ENCODE measurements around the gene SLC4A1. TPM values are rescaled to one million over a fixed set of nuclear protein-coding genes. Genes with fewer than 3 reads are reported as not detected.

The SLC4A1 gene
- total RNA-seq, 1 experiment from 2014 or later, result not detected

DNA sequence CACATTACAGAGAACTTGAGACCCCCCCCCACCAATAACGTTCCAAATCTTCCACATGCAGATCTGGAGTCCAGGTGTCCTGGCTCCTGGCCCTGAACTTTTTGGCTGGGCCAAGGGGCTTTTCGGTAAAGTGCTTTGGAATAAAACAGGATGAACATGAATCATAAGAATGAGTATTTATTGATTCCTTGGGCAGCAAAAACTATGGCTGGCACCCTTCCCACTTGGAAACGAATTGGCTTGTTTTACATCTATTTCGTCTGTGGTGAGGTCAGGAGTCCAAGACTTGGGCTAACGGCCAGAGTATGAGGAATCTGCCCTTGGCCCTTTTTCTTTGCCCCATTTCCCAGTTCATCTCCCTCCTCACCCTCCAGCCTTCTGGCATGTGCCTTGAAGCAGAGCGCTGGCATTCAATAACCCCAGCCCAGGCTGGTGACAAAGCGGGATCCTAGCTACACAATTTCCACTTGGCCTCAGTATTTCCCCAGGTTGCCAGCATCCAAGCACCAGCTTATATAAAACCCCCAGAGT, 44.3 kb downstream of the SLC4A1 start (continued):
- TF ChIP-seq, protein P1, sequence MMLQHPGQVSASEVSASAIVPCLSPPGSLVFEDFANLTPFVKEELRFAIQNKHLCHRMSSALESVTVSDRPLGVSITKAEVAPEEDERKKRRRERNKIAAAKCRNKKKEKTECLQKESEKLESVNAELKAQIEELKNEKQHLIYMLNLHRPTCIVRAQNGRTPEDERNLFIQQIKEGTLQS (CRISPR knock-in tag; conservative IDR thresholded peaks at IDR 0.05), result no peak
- TF ChIP-seq ESRRA (CRISPR knock-in tag; IDR thresholded peaks at IDR 0.05; ENCODE audit: borderline replicate concordance) (no peak), TCF7 (CRISPR knock-in tag; IDR thresholded peaks at IDR 0.05; ENCODE audit: low read depth) (no peak), CBFB (CRISPR knock-in tag; IDR thresholded peaks at IDR 0.05; ENCODE audit: low read depth) (no peak)
- TF ChIP-seq, protein P2, sequence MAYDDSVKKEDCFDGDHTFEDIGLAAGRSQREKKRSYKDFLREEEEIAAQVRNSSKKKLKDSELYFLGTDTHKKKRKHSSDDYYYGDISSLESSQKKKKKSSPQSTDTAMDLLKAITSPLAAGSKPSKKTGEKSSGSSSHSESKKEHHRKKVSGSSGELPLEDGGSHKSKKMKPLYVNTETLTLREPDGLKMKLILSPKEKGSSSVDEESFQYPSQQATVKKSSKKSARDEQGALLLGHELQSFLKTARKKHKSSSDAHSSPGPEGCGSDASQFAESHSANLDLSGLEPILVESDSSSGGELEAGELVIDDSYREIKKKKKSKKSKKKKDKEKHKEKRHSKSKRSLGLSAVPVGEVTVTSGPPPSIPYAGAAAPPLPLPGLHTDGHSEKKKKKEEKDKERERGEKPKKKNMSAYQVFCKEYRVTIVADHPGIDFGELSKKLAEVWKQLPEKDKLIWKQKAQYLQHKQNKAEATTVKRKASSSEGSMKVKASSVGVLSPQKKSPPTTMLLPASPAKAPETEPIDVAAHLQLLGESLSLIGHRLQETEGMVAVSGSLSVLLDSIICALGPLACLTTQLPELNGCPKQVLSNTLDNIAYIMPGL (CRISPR knock-in tag; IDR thresholded peaks at IDR 0.05), result no peak

DNA sequence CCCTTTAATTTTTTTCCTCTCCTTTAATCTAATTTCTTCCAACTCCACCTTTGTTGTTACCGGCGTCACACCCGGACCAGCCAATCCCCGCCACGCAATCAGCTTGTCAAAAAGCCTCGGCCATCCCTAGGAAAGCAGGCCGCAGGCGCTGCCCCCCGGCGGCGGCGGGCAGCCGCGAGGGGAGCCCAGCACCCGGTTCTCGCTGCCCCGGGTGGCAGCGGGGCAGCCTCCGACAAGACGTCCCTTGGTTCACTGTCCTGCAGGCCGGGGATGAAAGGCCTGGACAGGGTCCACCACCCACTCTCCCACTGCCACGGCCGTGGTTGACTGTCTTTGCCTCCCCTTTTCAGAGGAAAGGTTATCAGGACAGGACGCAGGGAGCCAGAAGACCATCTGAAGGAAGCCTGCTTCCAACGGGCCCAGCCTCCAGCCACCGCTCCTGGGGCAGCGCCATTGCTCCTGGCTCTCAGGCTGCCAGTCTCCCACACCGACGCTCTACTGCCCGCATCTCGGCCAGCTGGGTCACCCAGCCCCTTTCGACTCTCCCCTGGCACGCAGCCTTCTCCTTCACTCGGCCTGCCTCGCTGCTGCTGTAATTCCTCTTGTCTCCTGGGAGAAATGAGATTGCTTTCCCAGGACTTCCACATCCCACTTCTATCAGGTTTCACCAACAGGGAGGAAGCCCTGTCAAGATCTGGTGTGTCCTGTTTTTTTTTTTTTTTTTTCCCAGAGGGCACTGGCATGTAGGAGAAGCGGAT, 45.6 kb downstream of the SLC4A1 start:
- Mint-ChIP-seq H3K27me3 (ENCODE audit: low read depth) (no peaks in the 10 kb centered on the region), H3K4me1 (peaks cover 12% of the 10 kb centered on the region), H3K27ac (peak overlapping the region; percentile 91), H3K4me3 (peak overlapping the region; percentile 80), H3K9me3 (no peaks in the 10 kb centered on the region), H3K36me3 (peaks cover 3% of the 10 kb centered on the region; the same call in 1 of the 2 replicates)
- DNase-seq (ENCODE audit: low spot score) (peak; percentile 69), ATAC-seq (peak; percentile 13)
- no peak for TF ChIP-seq PRRX2 (CRISPR knock-in tag; IDR thresholded peaks at IDR 0.05)
- TF ChIP-seq, protein P3, sequence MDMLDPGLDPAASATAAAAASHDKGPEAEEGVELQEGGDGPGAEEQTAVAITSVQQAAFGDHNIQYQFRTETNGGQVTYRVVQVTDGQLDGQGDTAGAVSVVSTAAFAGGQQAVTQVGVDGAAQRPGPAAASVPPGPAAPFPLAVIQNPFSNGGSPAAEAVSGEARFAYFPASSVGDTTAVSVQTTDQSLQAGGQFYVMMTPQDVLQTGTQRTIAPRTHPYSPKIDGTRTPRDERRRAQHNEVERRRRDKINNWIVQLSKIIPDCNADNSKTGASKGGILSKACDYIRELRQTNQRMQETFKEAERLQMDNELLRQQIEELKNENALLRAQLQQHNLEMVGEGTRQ (CRISPR knock-in tag; IDR thresholded peaks at IDR 0.05), result no peak
- 0 out of 2 replicates have a peak, but pooled peaks have one; percentile 27 for TF ChIP-seq SP1 (CRISPR knock-in tag; conservative IDR thresholded peaks at IDR 0.05)
- TF ChIP-seq, protein P4, sequence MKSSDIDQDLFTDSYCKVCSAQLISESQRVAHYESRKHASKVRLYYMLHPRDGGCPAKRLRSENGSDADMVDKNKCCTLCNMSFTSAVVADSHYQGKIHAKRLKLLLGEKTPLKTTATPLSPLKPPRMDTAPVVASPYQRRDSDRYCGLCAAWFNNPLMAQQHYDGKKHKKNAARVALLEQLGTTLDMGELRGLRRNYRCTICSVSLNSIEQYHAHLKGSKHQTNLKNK (CRISPR knock-in tag; IDR thresholded peaks at IDR 0.05), result no peak
- TF ChIP-seq, protein P5, sequence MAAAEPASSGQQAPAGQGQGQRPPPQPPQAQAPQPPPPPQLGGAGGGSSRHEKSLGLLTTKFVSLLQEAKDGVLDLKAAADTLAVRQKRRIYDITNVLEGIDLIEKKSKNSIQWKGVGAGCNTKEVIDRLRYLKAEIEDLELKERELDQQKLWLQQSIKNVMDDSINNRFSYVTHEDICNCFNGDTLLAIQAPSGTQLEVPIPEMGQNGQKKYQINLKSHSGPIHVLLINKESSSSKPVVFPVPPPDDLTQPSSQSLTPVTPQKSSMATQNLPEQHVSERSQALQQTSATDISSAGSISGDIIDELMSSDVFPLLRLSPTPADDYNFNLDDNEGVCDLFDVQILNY (CRISPR knock-in tag; IDR thresholded peaks at IDR 0.05), result 0 out of 2 replicates have a peak, but pooled peaks have one; percentile 7
- no peak for TF ChIP-seq ZNF121 (CRISPR knock-in tag; IDR thresholded peaks at IDR 0.05)
- 0 out of 2 replicates have a peak, but pooled peaks have one; percentile 31 for TF ChIP-seq FOXK1 (CRISPR knock-in tag; IDR thresholded peaks at IDR 0.05)
- ChIA-PET CTCF (interaction anchor here (0.6 to 4.7 kb wide), 31 partner anchors 8 to 698 kb away, joined by 3 to 73 read pairs (median 4); partner anchors contain the start of genes FAM171A2, GRN, RUNDC3A and SLC25A39), POLR2A (interaction anchor here (0.5 to 3.5 kb wide), 17 partner anchors 12 to 577 kb away, joined by 3 to 28 read pairs (median 4); partner anchors contain the start of genes HDAC5, RUNDC3A and SLC25A39)

DNA sequence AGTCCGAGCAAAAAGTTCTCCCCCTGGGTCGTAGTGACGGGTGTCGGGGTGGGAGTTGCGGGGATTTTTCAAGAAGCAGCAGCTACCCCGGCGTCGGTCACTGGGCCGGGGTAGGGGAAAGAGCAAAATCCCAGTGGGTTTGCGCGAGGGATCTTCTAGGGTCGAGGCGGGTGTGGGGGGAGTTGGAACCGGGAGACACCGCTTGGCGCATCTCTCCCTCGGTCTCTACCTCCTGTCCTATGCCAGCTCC, 46.1 kb downstream of the SLC4A1 start:
- CTCF ChIA-PET, result interaction anchor here (0.6 to 4.7 kb wide), 33 partner anchors 8 to 698 kb away, joined by 3 to 73 read pairs (median 4); partner anchors contain the start of genes ATXN7L3, FAM171A2, GRN and RUNDC3A
- DNase-seq (ENCODE audit: low spot score), result no peak
- Mint-ChIP-seq H3K9me3 (no peaks in the 10 kb centered on the region), H3K27ac (peak overlapping the region; percentile 91), H3K27me3 (ENCODE audit: low read depth) (no peaks in the 10 kb centered on the region), H3K36me3 (peaks cover 6% of the 10 kb centered on the region), H3K4me1 (peaks cover 16% of the 10 kb centered on the region), H3K4me3 (peak overlapping the region; percentile 80)
- POLR2A ChIA-PET, result interaction anchor here (0.5 to 3.5 kb wide), 17 partner anchors 11 to 578 kb away, joined by 3 to 28 read pairs (median 4); partner anchors contain the start of genes HDAC5, NAGS, RUNDC3A and SLC25A39
- TF ChIP-seq CREM (CRISPR knock-in tag; IDR thresholded peaks at IDR 0.05), result peak; percentile 3; the same call in 1 of the 2 replicates
- TF ChIP-seq, protein P6, sequence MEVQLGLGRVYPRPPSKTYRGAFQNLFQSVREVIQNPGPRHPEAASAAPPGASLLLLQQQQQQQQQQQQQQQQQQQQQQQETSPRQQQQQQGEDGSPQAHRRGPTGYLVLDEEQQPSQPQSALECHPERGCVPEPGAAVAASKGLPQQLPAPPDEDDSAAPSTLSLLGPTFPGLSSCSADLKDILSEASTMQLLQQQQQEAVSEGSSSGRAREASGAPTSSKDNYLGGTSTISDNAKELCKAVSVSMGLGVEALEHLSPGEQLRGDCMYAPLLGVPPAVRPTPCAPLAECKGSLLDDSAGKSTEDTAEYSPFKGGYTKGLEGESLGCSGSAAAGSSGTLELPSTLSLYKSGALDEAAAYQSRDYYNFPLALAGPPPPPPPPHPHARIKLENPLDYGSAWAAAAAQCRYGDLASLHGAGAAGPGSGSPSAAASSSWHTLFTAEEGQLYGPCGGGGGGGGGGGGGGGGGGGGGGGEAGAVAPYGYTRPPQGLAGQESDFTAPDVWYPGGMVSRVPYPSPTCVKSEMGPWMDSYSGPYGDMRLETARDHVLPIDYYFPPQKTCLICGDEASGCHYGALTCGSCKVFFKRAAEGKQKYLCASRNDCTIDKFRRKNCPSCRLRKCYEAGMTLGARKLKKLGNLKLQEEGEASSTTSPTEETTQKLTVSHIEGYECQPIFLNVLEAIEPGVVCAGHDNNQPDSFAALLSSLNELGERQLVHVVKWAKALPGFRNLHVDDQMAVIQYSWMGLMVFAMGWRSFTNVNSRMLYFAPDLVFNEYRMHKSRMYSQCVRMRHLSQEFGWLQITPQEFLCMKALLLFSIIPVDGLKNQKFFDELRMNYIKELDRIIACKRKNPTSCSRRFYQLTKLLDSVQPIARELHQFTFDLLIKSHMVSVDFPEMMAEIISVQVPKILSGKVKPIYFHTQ (CRISPR knock-in tag; IDR thresholded peaks at IDR 0.05), result no peak
- TF ChIP-seq, protein P7, sequence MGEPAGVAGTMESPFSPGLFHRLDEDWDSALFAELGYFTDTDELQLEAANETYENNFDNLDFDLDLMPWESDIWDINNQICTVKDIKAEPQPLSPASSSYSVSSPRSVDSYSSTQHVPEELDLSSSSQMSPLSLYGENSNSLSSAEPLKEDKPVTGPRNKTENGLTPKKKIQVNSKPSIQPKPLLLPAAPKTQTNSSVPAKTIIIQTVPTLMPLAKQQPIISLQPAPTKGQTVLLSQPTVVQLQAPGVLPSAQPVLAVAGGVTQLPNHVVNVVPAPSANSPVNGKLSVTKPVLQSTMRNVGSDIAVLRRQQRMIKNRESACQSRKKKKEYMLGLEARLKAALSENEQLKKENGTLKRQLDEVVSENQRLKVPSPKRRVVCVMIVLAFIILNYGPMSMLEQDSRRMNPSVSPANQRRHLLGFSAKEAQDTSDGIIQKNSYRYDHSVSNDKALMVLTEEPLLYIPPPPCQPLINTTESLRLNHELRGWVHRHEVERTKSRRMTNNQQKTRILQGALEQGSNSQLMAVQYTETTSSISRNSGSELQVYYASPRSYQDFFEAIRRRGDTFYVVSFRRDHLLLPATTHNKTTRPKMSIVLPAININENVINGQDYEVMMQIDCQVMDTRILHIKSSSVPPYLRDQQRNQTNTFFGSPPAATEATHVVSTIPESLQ (CRISPR knock-in tag; IDR thresholded peaks at IDR 0.05), result no peak
- TF ChIP-seq NR3C1 (CRISPR knock-in tag; conservative IDR thresholded peaks at IDR 0.05; ENCODE audit: low read depth), result no peak
- TF ChIP-seq, protein P8, sequence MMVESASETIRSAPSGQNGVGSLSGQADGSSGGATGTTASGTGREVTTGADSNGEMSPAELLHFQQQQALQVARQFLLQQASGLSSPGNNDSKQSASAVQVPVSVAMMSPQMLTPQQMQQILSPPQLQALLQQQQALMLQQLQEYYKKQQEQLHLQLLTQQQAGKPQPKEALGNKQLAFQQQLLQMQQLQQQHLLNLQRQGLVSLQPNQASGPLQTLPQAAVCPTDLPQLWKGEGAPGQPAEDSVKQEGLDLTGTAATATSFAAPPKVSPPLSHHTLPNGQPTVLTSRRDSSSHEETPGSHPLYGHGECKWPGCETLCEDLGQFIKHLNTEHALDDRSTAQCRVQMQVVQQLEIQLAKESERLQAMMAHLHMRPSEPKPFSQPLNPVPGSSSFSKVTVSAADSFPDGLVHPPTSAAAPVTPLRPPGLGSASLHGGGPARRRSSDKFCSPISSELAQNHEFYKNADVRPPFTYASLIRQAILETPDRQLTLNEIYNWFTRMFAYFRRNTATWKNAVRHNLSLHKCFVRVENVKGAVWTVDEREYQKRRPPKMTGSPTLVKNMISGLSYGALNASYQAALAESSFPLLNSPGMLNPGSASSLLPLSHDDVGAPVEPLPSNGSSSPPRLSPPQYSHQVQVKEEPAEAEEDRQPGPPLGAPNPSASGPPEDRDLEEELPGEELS (CRISPR knock-in tag; IDR thresholded peaks at IDR 0.05), result no peak
- TF ChIP-seq FOXK1 (CRISPR knock-in tag; IDR thresholded peaks at IDR 0.05), result no peak
- ATAC-seq, result no peak
